ENCODE data around the gene NMNAT2.

Gene NMNAT2

GRCh38 chr1:183247931-183248330 is 170.2 kb downstream of the NMNAT2 start:
- no peak for DNase-seq (ENCODE audit: low read depth, low spot score)
- ChIA-PET POLR2A (no interaction called here), CTCF (interaction anchor here (1.2 to 5.4 kb wide), 6 partner anchors 10 to 34 kb away, joined by 3 to 36 read pairs (median 12); no protein-coding TSS in a partner anchor)
- TF ChIP-seq, protein P1, sequence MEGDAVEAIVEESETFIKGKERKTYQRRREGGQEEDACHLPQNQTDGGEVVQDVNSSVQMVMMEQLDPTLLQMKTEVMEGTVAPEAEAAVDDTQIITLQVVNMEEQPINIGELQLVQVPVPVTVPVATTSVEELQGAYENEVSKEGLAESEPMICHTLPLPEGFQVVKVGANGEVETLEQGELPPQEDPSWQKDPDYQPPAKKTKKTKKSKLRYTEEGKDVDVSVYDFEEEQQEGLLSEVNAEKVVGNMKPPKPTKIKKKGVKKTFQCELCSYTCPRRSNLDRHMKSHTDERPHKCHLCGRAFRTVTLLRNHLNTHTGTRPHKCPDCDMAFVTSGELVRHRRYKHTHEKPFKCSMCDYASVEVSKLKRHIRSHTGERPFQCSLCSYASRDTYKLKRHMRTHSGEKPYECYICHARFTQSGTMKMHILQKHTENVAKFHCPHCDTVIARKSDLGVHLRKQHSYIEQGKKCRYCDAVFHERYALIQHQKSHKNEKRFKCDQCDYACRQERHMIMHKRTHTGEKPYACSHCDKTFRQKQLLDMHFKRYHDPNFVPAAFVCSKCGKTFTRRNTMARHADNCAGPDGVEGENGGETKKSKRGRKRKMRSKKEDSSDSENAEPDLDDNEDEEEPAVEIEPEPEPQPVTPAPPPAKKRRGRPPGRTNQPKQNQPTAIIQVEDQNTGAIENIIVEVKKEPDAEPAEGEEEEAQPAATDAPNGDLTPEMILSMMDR (IDR thresholded peaks at IDR 0.05; ENCODE audit: insufficient read depth, low read length, missing control alignments): no peak
- no peak overlapping the region for H3K4me3 ChIP-seq (ENCODE audit: low read depth, low read length)

DNA sequence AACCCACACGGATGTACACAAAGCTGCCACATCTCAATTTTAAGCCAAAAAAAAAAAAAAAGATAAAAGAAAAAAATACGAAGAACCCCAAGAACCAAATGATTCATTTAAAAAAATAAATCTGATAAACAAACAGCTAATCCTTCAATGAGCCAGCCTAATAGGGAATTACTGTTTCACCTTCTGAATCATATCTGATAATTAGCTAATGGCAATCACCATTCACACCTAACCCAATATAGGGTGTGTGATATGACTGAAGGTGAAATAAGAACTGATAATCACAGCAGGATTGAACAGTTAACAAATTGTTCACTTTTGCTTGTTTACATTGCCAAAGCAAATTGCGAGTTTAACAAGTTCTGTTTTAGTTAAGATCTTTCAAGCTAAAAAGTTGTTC is 170.7 kb downstream of the NMNAT2 start:
- no peak overlapping the region for H3K4me3 ChIP-seq (ENCODE audit: low read depth, low read length)
- DNase-seq (ENCODE audit: low read depth, low spot score): no peak
- POLR2A ChIA-PET: no interaction called here
- TF ChIP-seq, protein P1 (IDR thresholded peaks at IDR 0.05; ENCODE audit: insufficient read depth, low read length, missing control alignments): no peak
- CTCF ChIA-PET: interaction anchor here (0.7 to 5.4 kb wide), 7 partner anchors 9 to 34 kb away, joined by 3 to 36 read pairs (median 4); no protein-coding TSS in a partner anchor

DNA sequence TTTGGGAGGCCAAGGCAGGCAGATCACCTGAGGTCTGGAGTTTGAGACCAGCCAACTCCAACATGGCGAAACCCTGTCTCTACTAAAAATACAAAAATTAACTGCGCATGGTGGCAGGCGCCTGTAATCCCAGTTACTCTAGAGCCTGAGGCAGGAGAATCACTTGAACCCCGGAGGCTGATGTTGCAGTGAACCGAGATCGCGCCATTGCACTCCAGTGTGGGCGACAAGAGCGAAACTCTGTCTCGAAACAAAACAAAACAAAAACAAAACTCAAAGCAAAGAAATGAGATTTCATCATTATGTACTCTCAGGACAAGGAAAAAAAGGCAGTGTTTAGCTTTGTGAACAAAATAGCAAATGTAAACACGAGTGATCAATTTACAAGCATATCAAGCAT is 171.1 kb downstream of the NMNAT2 start:
- DNase-seq (ENCODE audit: low read depth, low spot score): no peak
- ChIA-PET CTCF (interaction anchor here (0.7 to 5.4 kb wide), 6 partner anchors 9 to 35 kb away, joined by 3 to 36 read pairs (median 7); no protein-coding TSS in a partner anchor), POLR2A (no interaction called here)
- TF ChIP-seq, protein P1 (IDR thresholded peaks at IDR 0.05; ENCODE audit: insufficient read depth, low read length, missing control alignments): no peak
- H3K4me3 ChIP-seq (ENCODE audit: low read depth, low read length): no peak overlapping the region

DNA sequence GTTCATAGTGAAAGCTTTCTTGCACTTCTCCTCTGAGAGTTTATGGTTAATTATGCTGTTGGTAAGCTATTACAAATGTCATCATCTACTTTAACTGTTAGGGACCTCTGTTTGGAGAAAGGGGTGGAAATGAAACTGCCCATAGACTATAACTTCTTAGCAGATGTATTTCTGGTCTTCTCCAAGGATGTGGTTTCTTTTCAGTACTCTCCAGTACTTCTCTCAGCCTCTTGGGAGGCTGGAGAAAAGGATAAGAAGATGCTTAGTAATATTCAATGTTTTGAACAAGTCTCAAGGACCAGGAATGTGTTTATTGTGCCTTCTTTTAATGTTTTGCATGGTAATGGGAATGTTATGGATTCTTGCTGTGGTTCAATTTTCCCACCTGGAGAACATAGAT is 171.7 kb downstream of the NMNAT2 start:
- no peak overlapping the region for H3K4me3 ChIP-seq (ENCODE audit: low read depth, low read length)
- DNase-seq (ENCODE audit: low read depth, low spot score): no peak
- POLR2A ChIA-PET: no interaction called here
- CTCF ChIA-PET: interaction anchor here (0.8 to 5.4 kb wide), 4 partner anchors 8 to 21 kb away, joined by 3 to 36 read pairs (median 18); no protein-coding TSS in a partner anchor
- TF ChIP-seq, protein P1 (IDR thresholded peaks at IDR 0.05; ENCODE audit: insufficient read depth, low read length, missing control alignments): no peak

DNA sequence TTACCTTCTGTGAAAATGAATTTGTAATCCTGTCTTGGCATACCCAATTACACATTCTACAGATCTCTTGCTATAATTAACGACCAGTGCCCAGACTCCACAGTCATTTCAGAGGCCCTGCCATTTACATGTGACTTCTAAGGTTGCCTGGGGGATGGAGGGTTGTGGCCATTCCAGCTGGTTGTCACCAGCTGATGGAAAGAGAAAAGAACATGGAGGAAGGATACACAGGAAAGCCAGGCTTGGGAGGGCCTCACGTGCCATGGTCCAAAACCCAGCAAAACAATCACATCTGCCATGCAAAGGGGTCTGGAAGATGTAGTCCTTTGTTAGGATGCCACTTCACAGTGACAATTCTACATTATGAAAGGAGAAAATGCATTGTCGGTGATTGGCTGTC is 172.8 kb downstream of the NMNAT2 start:
- ChIA-PET POLR2A (no interaction called here), CTCF (interaction anchor here (5.4 kb wide), 1 partner anchor 10 kb away, joined by 36 read pairs; no protein-coding TSS in a partner anchor)
- H3K4me3 ChIP-seq (ENCODE audit: low read depth, low read length): no peak overlapping the region
- DNase-seq (ENCODE audit: low read depth, low spot score): no peak
- TF ChIP-seq, protein P1 (IDR thresholded peaks at IDR 0.05; ENCODE audit: insufficient read depth, low read length, missing control alignments): no peak

DNA sequence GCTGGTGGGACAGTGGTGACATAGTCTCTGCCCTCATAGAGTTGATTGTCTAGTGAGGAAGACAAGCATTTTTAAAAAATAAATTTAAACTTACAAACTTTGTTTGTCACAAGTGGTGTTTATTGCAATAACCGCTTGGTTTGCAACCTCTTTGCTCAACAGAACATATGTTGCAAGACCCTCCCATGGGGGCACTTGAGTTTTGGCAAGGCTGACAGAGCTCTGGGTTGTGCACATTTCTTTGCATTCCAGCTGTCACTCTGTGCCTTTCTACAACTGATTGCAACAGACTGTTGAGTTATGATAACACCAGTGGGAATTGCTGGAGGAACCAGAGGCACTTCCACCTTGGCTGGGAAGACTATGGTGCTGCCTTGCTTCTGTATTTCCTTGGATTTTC is 173.7 kb downstream of the NMNAT2 start:
- no peak overlapping the region for H3K4me3 ChIP-seq (ENCODE audit: low read depth, low read length)
- ChIA-PET POLR2A (no interaction called here), CTCF (interaction anchor here (5.4 kb wide), 1 partner anchor 10 kb away, joined by 36 read pairs; no protein-coding TSS in a partner anchor)
- TF ChIP-seq, protein P1 (IDR thresholded peaks at IDR 0.05; ENCODE audit: insufficient read depth, low read length, missing control alignments): no peak
- peak; percentile 70 for DNase-seq (ENCODE audit: low read depth, low spot score)

Measured in AG04449 (cell line).